ENCODE data around the gene DRGX.

The DRGX gene

GRCh38 chr10:49323171-49323895, 72.6 kb downstream of the DRGX start:
- in situ Hi-C loops (cut with MboI; ENCODE audit: low sequenced_read_pairs) = no loop called here

- in situ Hi-C loops (cut with MboI; ENCODE audit: low sequenced_read_pairs) = no loop called here
Measured at GRCh38 chr10:49322371-49323170, 73.3 kb downstream of the DRGX start.

GRCh38 chr10:49321021-49321420, 74.9 kb downstream of the DRGX start:
- in situ Hi-C loops (cut with MboI; ENCODE audit: low sequenced_read_pairs) = no loop called here

- in situ Hi-C loops (cut with MboI; ENCODE audit: low sequenced_read_pairs) = no loop called here
Measured at GRCh38 chr10:49320191-49320590, 75.7 kb downstream of the DRGX start.

GRCh38 chr10:49319206-49319605, 76.7 kb downstream of the DRGX start:
- in situ Hi-C loops (cut with MboI; ENCODE audit: low sequenced_read_pairs) = no loop called here

- in situ Hi-C loops (cut with MboI; ENCODE audit: low sequenced_read_pairs) = no loop called here
Measured at GRCh38 chr10:49318755-49319154, 77.1 kb downstream of the DRGX start.

GRCh38 chr10:49318028-49318427, 77.9 kb downstream of the DRGX start:
- in situ Hi-C loops (cut with MboI; ENCODE audit: low sequenced_read_pairs) = no loop called here

- in situ Hi-C loops (cut with MboI; ENCODE audit: low sequenced_read_pairs) = no loop called here
Measured at GRCh38 chr10:49314806-49315205, 81.1 kb downstream of the DRGX start.
